NCI-H524 (cell line): Measurements from ENCODE around the gene BCAR3.

Source experiments
- DNase-seq, 2 experiments: peaks; one replicate each; lab custom pipeline; 2025; lab: John Stamatoyannopoulos, UW

The BCAR3 gene

DNA sequence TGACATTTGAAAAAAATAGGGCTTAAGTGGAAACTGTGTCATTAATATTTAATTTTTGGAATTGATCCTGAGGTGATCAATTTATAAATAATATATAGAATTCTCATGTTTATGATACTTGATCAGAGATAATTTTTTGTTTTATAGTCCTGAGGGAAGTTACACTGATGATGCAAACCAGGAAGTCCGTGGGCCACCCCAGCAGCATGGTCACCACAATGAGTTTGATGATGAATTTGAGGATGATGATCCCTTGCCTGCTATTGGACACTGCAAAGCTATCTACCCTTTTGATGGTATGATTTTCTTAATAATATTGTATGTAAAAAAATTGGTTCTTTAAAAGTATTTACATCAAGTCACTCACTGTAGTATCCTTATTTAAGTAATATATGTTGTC is 132.5 kb downstream of the BCAR3 start:
- DNase-seq: no peak

DNA sequence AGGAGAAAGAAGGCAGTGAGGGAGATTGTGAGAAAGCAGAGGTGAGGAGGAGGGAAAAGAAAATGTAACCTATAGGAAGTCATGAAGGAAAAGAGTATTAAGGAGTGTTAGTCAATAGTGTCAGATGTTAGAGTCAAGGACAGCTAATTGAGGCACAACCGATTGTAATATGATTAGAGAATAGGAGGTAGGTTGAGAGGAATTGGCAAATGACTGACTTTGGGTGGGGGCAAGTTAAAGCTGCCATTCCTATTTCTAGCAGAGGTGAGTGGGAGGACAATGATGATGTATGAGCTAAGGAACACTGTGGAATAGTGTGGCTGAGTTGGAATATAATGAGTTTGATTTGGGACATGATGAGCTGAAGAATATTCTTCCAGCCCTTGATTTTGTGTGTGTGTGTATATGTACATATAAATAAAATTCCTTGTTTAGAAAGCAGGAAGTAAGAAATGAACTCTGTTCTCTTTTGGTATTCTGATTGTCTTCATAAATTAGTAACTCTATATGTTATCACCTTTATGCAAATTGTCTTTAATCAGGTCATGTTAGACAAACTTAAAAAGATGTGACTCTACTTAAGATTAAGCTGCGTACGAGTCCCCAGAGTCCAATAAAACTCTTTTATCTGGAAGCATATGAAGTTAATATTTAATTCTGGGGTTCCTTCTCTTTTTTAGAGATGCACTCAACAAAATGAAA is 135.3 kb downstream of the BCAR3 start:
- no peak for DNase-seq

DNA sequence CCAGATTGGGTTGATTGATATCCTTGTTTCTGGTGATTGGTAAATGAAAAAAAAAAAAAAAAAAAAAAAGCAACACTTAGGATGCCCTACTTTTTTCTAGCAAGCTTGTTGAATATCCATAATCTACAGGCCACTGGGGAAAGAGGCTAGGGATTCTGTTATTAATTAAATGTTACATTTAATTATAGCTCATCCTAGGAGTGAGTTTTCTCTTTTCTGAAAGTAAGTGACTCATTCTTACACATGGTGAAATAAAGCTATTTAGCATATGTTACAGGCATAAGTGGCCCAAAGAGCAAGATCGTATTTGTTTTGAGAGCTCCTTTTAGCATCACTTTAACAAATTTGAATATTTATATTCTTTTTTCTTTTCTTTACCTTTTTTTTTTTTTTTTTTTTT is 139.2 kb downstream of the BCAR3 start:
- no peak for DNase-seq

DNA sequence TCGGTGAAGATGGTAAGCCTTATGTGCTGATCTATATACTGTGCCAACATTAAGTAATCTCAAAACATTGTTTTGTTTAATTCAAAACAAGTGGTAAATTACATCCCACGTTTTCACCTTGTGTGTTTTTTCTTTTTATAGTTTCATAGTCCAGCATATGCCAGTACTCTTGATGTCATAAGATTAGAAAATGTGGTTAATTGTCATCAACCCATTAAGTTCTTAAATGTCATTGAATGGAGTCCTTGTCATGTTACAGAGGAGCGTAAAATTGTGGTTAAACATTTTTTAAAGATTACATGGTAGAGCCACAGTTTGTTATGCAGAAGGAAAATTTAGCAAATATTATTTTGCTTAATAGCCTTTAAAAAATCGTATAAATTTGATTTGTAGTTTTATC is 140.6 kb downstream of the BCAR3 start:
- no peak for DNase-seq

DNA sequence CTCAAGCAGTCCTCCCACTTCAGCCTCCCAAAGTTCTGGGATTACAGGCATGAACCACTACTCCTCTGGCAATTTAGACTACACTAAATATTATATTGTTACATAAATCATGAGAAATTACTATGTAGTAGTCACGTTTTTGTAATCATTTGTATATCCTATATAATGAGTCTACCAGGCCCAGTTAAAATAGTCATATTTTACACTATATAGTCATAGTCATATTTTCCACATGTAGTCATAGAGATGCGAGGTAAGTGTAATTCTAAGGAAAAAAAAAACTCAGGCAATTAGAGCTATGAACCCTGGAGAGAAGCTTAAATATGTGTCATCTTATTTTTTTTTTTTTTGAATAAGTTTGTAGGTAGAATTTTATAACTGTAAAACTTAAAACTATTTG is 143.7 kb downstream of the BCAR3 start:
- no peak for DNase-seq

DNA sequence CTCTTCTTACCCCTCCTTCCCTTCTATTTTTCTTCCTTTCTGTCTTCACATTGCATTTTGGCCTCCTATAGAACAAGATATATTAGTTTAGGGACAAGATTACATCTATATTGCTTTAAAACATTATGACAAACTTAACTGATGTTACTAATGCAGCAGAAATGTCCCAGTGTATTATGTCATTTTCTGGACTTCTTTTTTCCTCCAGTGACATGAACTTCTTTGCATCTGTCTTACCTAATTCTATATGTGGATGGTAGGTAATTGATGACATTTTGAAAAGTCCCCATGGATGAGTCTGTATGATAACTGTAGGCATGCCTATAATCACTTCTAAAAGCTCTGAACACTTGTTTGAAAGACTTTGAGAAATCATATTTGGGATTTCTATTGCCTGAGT is 144.2 kb downstream of the BCAR3 start:
- no peak for DNase-seq

DNA sequence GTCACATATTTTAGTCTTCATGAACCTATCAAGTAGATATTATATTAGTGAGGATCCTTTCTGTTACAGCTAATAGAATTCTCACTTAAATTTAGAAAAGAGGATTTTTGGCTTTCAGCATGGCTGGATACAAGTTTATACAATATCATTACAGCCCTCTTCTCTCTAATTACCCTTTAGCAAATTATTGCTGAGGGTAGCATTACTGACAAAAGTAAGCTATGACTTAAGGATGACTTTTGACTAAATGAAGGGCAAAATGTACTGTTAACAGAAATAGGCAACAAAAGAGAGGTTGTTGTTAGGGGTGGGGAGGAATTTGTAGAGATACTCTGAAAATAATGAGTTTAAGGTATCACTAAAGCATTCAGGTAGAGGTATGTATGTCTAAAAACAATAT is 148.0 kb downstream of the BCAR3 start:
- no peak for DNase-seq

DNA sequence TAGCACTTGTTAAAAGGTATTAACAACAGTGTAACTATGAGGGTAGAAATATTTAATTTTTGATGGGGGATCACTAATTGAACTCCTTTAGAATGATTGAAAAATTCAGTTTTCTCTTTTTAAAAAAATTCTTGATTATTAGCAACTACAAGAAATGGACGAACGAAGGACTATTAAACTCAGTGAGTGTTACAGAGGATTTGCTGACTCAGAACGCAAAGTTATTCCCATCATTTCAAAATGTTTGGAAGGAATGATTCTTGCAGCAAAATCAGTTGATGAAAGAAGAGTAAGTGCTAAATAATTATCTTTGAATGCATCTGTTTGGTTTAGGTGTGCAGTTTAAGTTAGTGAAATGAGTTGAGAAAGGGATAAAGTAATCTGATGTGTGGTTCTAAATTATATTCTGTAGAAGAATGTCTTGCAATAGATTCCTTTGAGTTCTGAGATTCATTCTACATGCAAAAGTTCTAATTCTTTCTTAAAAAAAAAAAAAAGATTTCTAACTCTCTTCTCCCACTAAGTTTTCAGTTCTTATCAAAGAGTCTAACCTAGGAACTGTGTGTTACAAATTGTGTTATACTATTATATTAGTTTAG is 148.8 kb downstream of the BCAR3 start:
- no peak for DNase-seq

DNA sequence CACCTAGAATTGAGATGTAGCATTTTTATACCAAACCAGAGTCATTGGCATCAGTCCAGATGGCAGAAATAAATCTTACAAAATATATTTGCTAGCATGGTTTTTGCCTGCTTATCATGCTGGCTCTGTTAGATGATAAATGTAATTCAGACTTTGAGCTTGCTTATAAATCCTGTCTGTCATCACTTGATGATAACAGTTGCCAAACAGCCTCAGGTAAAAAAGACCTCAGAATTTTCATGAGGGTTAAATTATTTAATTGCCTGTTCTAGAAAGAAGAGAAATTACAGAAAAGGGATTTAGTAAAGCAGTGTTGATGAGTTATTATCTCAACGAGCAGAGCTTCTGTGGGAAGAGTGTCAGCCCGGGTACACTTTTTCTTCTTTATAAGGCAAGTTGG is 150.4 kb downstream of the BCAR3 start:
- DNase-seq: no peak

DNA sequence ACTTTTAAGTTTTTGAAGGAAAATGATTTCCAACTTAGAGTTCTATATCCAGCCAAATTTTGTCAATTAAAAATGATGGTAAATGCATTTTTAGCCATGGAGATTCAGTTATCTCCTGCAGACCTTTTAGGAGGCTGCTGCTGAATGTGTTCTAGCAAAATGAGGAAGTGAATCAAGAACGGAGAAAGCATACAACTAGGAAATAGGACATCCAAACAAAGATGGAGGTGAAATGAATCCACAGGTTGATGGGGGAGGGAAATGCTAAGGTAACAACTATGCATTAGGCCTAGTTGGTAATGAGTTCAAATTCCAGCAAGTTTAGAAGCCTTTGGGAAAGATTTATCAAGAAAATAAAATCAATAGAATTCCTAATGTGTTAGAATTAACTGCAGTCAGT is 153.2 kb downstream of the BCAR3 start:
- no peak for DNase-seq

DNA sequence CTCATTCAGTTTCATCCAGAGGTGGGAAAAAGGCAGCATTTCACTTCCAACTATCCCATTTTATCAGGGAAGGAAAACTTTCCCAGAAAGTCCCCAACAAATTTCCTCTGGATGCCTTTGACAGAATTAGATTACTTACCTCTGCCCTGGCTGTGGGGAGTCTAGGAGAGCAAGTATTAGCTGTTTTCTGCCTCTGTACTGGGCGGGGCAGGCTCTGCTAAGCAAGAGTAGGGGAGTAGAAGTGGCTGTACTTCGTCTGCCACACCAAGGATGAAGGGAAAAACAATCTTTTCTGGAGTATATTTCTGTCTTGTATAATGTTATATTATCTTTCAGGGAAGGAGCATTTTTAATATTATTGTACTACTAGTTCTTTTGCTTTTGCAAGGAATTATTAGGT is 155.2 kb downstream of the BCAR3 start:
- no peak for DNase-seq

DNA sequence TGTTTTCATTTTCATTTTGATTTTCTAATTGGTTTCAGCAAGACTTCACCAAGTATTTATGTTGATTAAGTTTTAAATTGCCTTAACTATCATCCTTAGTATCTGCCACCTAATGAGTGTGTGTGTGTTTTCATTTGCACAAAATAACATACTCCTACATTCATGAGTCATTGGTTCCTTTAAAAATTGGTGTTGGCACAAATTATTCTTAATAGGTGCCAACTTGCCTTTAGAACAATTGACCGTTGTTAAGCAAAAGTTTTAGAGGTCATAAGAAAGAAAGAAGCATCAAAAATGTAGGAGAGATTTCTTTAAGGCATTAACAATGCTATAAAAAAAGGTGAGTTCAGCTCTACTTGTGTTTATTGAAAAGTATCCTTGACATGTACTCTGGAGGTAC is 156.2 kb downstream of the BCAR3 start:
- DNase-seq: no peak

DNA sequence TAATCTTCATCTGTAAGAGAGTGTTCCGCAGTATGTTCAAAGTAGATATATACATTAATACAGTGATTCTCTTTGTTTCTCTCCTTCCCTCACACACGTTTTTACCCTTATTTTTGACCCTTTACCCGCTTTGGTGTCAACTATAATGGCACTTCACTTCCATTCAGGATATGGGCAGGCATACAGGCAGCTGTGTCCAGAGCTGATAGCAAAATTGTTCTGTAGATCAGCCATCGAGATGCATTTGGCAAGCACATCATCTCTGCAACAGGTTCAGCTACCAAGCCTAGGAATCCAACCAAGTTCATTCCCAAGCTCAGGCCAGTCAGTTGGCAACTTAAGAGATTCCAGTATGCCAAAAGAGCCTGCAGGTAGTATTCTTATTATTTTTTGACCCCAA is 158.9 kb downstream of the BCAR3 start:
- DNase-seq: no peak

DNA sequence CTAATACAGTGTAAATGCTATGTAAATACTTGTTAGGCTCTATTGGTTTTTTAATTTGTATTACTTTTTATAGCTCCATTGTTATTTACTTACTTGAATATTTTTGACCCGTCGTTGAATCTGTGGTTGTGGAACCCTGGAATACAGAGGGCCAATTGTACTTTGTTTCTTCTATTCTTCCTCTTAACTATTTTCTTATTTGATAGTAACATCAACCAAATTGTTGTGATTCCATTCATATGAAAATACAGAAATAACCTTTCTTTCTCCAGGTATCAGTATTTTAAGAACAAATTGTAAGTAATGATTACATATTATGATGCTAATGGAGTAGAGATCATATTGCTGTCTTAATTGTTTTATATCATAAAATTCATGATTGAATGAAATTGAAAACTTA is 160.0 kb downstream of the BCAR3 start:
- no peak for DNase-seq

DNA sequence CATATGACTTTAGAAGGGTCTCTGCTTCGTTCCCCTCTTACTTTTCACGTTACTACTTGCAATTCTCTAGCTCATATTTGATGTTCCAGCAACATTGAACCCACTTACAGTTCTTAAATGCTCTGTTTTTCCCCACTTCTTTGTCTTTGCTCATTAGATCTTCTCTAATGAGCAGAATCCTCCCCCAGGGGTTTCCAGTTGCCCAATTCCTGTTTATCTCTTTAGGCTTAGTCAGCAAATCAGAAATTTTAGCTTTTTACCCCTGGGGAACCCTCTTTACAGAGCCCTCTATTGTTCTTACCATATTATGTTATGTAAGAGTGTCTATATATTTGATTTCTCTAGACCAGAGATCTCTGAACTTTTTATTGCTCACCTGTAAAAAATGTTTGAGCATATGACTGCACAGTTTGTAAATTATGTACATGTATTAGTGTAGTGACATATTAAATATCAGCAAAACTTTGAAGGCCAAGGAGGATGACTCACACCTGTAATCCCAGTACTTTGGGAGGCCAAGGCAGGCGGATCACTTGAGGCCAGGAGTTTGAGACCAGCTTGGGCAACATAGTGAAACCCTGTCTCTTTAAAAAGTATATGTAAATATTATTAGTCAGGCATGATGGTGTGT is 162.3 kb downstream of the BCAR3 start:
- no peak for DNase-seq

DNA sequence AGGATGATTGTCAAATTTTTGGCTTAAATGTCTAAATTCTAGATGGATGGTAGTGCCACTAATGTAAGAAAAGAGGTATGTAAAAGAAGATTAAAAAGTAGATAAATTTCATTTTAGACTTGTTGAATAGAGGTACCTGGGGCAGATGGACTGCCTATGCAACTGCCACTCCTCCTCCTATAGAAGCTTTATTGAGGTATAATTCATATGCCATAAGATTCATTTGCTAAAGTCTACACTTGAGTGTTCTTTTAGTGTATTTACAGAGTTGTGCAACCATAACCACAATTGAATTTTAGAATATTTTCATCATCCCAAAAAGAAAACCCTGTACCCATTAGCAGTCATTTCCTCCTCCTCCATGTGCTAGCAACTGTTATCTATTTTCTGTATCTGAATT is 163.1 kb downstream of the BCAR3 start:
- DNase-seq: no peak

DNA sequence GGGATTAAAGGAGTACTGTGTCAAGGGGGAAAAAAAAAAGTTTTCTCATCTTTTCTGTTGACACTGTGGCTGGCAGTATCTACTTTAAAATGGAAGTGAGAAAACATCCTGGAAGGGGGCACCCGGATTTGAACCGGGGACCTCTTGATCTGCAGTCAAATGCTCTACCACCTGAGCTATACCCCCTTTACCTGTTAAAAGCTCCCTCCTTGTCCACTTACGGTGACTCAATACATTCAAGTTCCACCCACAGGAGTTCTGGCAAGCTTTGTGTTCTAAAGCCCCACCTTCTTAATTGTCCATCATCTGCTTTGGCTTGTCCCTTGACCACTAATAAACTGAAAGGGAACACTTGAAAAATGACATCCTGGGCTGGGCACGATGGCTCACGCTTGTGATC is 165.5 kb downstream of the BCAR3 start:
- DNase-seq: peak in 1 of 2 experiments; percentile 5
